A204.1 (cell line): ENCODE results near the gene DAPK1.
"Not testable (repeated sequence)": the region's sequence is repeated elsewhere in the genome, so short reads cannot be mapped to it uniquely, and the experiment has no call there.

Experiments
- FAIRE-seq: peaks from 2 replicates; lab custom pipeline; 2012; peaks lifted over from hg19 to GRCh38; lab: Jason Lieb, UNC

DAPK1 gene

DNA sequence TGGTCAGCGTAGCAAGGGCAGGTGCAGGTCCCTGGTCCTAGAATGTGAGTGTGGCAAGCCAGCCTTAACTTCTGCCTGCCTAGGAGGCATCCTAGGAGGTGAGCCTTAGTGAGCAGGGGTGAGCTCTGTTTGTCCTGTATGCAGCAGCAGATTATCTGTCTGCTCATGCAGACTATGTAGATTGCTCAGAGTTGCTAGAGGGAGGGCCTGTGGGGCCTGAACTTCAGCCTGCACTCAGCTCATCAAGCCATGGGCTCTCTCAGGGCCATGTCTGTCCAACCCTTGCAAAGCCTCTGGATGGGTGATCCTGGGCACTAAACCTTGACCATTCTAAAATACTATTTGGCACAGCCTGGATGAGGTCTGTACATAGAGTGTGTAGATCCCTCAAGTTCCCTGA lies 219.8 kb downstream of the DAPK1 start:
- no peak for FAIRE-seq

DNA sequence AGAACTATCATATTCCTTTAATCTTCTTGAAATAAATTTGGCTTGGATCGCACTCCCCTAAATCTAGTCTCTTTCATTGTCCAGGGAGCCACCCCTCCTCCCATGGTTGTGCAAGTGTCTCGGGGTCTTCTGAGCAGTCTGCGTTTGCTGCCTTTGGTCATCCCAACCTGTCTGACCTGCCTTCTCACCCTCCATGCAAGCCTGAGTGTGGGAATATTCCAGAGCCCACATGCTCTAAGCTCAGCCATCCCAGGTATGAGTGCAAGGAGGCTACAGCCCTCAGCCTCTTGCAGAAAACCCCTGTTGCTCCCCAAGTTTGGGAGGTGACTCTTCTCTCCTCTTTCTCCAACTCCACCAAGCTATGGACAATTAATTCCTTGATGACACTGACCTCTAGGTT lies 220.6 kb downstream of the DAPK1 start:
- no peak for FAIRE-seq

DNA sequence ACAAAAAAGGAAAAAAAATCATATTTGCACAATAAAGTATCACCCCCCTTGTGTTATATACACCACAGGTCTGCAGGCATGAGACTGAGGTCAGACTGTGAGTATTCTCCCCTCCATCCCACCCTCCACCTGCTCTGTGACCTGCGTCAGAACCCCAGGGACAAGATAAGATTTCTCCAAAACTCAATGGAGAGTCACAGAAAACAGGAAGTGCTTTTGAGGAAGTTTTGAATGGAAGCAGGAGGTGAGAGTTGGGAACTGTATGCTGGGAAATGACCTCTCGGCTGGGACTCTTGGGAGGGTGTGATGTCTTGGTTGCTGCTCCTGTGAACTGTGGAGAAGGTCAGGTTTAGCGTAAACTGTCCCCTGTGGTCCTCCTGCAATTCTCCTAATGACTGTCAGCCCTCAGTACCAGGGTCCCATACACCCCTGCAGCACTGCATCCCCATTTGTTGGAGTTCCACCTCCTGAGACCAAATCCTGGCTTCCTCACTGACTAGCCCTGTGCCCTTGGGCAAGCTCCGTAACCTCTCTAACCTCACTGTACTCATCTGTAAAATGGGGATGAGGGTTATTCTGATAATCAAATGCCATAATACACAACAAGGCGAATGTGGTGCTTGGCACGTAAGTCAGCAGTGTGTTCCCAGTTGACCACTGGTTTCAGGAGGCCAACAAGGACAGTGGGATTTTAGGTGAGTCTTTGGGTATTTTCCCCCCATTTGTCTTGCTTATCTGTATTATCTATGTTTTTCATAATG lies 221.4 kb downstream of the DAPK1 start:
- no peak for FAIRE-seq

DNA sequence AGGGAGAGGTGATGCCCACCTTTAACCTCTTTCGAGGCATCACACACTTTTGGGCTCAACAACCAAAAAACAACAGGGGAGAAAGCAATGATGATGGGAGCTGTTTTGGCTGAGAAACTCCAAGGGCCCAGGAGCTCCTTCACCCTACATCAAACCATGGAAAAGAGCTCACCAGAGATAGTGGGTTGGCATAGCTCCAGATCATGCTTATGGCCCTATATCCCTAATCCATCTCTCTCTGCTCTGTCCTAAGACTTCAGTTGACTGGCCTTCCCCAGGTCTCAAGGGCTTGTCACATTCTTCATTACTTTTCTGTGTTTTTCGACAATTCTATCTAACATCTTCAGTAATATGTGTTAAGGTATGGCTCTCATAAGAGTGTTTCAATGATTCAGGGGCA lies 222.5 kb downstream of the DAPK1 start:
- FAIRE-seq, result no peak

DNA sequence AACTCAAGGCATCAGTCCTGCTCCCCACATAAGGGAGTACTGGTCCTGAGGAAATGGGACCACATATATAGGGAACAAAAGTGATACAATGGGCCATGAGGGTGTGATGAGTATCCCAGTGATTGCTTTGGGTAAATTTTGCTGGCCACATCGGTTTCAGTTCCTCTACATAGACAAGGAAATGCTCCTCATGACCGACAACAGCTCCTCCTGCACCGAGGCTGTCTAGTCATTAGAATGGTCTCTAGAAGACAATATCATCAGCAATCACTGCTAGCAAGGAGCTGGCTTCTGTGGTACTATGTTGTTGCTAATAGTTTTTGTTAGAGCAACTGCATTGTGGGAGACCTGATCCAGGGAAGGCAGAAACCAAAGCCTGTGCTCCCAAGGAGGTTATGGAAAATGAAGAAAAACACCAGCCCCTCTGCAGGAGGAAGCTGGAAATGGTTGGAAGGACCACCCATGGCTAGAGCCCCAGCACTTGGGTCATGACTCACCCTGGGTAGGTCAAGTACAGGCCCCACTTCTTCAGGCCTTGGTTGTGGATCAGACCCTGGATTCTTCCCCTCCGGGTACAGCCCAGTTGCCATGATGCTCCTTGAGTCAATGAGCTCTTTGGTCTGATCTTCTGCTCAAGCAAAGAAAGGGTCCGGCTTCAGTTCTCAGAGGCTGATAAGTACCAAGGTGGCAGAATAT lies 224.9 kb downstream of the DAPK1 start:
- no peak for FAIRE-seq

DNA sequence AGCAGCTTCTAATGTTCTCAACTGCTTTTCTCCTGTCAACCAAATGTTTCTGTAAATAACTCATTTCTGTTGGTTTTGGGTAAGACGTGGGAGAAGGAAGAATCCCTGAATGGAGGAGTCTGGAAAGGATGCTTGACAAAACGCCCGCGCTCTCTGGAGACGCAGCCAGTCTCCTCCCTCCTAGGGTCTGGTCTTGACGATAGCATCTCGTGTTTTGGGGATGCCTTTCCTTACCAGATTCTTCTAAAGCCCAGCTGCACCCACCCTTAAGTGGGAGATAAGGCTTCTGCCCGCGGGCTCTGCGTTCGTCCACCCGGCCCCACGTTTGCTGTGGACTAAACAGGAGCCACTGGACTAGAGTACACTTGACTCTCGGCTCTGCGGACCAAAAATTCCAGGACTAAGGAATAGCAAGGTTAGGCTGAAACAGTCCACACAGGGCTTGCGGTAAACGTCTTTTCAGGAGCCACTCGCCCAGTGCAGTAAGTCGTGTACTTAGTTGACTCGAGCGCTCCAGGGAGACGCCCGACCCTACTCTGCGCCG lies 227.8 kb downstream of the DAPK1 start:
- FAIRE-seq, result no peak

DNA sequence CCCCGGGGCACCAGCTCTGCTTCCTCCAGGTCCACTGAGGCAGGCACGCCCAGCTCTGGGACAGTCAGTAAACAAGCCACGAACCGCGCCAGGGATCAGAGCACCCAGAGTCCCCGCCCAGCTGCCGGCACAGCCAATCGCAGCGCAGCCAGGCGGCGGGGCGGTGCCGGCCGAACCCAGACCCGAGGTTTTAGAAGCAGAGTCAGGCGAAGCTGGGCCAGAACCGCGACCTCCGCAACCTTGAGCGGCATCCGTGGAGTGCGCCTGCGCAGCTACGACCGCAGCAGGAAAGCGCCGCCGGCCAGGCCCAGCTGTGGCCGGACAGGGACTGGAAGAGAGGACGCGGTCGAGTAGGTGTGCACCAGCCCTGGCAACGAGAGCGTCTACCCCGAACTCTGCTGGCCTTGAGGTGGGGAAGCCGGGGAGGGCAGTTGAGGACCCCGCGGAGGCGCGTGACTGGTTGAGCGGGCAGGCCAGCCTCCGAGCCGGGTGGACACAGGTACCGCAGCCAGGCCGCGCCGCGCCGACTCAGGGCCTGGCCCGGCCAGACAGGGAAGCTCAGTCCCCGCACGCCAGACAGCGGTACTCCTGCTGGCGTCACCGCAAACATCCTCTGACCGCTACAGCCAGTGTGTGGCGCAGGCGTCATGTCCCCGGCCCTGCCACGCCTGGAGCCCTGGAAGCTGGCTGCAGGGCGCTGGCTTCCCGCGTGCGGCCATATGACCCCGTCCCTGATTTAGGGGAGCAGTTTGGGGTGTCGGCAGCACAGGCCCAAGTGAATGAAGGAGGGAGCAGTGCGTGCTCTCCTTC lies 228.4 kb downstream of the DAPK1 start, which contains the start of gene CTSL:
Gene CTSL, plus strand, starts transcription at position 220 of the 810 bp plus-strand sequence. CDS start 1,485 bp downstream, outside the sequence.
- FAIRE-seq, result no peak

DNA sequence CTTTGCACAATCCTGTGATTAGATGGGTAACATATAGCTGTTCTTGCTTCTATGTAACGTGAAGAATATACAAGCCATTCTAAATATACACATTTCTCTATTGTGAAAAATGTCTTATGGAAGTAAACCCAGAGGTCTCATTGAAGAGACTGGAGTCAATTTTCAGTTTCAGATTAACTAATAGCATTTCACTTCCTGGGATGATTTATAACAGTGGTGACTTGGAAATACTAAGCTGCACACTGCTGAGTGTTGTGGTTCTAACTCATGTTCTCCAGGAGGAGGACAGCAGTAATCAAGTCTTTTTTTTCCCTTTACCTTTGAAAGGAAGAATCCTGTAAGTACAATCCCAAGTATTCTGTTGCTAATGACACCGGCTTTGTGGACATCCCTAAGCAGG lies 231.6 kb downstream of the DAPK1 start:
- no peak for FAIRE-seq

DNA sequence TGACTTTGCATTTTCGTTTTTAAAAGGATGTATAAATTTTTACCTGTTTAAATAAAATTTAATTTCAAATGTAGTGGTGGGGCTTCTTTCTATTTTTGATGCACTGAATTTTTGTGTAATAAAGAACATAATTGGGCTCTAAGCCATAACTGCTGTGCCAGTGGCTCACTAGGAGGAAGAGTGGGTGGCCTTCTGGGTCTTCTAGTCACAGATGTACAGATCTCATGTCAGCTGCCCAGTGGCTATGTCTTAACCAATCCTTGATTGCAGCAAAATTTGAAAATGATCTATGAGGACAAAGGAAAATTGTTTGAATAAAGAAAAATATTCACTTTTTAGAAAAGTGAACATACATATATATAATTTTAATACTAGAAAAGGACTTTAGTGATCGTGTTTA lies 233.7 kb downstream of the DAPK1 start:
- no peak for FAIRE-seq

DNA sequence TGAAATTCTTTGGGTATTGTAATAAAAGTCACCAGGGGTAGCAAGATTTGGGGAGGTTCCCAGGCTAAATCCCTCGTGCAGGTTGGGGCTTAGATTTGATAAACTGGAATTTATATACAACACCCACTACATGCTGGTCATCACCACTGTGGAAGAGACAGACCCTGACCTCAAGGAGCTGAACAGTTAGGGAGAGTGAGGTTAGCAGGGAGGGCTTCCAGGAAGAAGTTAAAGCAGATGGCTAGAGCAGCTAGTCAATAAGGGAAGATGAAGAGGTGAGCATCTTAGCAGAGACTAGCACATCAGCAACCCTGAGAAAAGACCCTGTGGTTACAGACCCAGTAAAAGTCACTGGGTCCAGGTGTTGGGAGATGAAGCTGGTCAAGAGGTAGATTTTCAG lies 234.7 kb downstream of the DAPK1 start:
- FAIRE-seq, result no peak

DNA sequence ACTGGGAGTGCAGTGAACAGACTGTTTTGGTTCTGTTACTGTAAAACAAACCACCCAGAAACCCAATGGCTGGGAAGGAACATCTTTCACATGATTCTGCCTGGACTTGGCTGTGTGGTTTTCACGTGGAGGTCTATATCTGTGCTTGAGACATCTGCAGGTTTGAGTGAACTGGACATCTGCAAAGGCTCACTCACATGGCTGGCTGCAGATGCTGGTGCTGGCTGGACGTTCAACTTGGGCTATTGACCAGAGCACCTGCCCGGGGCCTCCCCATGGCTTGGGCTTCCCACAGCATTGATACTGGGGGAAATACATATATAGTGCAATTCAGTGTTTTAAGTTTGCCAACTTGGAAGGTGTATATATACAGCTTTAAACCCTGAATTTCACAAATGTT lies 235.1 kb downstream of the DAPK1 start:
- FAIRE-seq, result no peak

DNA sequence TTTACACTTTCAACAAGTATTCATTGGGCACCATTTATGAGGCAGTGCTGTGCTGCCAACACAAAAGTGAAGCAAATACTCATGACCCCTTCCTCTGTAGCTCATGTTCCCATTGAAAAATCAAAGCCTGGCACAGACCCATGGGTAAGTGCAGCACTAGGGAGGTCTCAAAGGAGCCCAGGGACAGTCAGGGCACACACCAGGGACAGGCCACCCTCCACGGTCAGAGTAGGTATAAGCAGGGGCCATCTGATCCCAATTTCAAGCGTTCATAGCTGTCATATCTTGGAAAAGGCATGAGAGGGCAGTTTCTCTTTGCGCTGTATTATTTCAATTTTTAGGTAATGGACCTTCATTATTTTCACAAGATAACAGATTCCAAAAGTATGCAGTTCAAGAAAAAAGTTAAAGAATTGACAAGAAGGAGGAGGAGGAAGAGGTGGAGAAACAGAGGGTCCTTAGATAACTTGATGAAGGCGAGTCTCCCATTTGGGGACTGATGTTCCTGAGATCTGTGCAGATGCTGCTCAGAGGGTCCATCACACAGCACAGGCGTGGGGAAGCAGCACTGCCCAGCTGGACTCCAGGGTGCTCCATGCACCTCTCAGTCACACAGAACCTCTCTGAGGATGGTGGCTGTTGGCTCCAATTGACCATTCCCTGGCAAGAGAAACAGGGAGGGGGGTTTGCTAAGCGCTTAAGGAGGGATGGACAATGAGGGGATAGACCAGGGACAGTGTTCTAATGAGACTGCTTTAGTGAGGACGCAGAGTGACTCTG lies 235.8 kb downstream of the DAPK1 start:
- no peak for FAIRE-seq

DNA sequence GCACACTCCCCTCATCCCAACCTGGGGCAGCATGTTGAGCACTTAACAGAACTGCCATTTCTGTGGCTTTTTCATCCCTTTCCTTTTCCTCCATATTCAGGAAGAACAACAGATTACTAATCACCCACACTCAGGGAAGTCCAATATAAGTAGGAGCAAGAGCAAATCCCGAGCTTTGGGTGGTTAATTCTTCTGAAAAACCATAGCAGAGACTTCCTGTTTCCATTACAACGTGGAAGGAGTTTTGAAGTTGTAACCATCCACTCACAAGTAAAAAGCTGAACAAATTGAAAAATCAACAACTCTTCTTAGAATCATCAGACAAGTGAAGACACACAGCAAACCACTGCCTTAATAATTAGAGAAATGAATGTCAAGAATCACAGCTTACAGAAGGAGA lies 236.4 kb downstream of the DAPK1 start:
- FAIRE-seq, result no peak

DNA sequence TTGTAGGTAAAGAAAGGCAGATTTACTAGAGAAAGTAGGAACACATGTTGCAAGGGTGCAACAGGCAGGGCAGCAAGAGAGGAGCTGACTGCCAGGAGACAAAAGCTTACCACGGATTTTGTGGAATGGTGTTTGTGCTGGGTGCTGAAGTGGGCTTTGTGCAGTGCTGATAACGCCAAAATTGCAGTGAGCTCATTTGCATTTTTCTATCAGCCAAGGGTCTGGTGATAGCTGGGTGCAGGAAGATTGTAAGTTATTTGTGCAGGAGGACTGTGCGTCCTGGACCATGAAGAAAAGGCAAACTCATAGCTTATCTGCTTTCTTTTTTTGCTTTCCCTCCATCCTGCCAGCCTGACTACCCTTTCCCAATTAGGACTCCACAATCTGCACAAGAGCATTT lies 241.9 kb downstream of the DAPK1 start:
- no peak for FAIRE-seq

DNA sequence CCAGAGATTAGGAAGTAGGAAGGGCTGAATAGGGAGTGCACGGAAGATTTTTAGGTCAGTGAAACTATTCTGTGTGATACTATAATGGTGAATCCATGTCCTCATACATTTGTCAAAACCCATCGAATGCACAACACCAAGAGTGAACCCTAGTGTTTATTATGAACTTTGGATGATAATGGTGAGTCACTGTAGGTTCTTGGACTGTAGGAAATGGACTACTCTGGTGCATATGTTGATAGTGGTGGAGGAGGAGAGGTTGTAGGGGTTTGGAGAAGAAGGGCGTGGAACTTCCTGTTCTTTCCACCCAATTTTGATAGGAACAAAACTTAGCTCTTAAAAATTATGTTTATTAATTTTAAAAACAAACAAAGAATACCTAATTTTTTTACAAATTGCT lies 242.5 kb downstream of the DAPK1 start:
- FAIRE-seq, result no peak

DNA sequence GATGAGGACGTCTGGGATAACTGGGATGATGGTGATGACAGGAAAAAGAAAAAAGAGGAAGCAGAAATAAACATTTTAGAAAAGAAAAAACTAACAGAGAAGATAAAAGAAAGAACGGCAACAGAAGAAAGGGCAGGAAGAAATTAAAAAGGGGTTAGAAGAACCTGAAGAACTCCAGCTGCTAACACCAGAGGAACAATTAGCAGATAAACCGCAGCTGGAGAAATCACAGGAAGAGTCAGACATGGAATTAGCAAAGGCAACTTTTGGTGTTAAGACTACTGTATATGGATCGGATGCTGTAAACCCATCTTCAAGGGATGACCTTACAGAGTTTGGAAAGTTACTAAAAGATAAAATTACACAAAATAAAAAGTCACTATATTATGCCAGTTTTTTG lies 243.7 kb downstream of the DAPK1 start:
- FAIRE-seq, result no peak

DNA sequence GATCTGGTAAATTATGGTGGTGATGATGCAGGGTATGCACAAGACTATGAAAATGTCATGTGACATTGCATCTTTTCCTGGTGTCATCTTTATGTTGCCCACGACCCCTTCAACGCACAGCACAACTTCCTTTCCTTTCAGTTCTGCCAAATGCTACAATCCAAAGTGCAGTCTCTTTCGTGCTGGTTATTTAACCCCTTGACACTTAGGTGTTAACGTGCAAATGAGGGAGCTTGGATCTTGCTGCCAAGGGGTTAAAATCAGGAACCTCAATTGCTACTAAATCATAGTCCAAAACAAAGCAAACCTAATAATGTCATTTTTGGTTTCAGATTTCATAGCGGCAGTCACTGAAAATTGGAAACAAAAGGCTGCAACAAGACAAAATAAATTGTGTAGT lies 244.2 kb downstream of the DAPK1 start:
- FAIRE-seq, result no peak

DNA sequence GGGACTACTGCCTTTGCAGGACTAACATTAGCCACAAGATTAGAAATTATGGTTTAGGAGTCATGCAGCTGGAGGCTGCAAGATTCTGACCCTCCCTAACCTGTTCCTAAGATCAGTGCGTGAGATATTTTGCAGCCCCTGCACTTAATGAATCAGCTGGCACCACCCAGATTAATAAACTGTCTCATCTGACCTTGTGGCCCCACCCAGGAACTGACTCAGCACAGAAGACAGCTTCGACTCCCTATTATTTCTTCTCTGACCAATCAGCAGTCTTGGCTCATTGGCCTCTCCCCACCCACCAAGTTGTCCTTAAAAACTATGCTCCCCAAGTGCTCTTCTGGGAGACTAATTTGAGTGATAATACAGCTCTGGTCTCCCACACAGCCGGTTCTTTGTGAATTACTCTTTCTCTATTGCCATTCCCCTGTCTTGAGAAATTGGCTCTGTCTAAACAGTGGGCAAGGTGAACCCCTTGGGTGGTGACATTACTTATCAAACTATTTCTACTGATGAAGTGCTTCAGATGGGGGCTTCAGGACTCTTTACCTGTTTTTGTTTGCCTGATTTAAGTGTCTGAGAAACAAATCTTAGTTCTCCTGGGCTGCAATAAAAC lies 245.3 kb downstream of the DAPK1 start:
- FAIRE-seq, result no peak

DNA sequence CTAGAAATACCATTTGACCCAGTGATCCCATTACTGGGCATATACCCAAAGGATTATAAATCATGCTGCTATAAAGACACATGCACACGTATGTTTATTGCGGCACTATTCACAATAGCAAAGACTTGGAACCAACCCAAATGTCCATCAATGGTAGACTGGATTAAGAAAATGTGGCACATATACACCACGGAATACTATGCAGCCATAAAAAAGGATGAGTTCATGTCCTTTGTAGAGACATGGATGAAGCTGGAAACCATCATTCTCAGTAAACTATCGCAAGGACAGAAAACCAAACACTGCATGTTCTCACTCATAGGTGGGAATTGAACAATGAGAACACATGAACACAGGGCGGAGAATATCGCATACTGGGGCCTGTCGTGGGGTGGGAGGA lies 246.6 kb downstream of the DAPK1 start:
- not testable (repeated sequence) for FAIRE-seq

DNA sequence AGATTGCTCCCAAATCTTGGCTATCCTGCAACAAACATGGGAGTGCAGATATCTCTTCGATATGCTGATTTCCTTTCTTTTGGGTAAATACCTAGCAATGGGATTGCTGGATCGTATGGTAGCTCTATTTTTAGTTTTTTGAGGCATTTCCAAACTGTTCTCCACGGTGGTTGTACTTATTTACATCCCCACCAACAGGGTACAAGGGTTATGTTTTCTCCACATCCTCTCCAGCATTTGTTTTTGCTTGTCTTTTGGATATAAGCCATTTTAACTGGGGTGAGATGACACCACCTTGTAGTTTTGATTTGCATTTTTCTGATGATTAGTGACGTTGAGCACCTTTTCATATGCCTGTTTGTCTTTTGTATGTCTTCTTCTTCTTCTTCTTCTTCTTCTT lies 248.5 kb downstream of the DAPK1 start:
- no peak for FAIRE-seq

DNA sequence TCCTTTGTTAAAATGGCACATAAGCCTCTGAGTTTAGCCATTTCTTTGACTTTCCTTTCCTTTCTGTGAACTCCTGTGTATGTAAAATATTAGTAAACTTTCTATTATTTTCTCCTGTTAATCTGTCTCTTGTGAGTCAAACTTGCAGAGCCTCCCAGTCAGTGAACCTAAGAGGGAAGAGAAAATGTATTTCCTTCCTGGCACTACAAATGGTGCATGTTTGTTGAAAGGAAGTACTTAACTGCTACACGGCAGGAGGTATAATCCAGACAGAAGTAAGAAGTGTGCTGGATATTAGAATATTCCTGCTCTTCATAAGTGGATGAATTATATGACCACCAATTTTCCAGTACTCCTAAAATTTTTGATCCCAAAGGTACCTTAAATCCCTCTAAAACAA lies 251.2 kb downstream of the DAPK1 start:
- no peak for FAIRE-seq
